ENCODE results near the gene KAT7.
"Not testable (repeated sequence)": the region's sequence is repeated elsewhere in the genome, so short reads cannot be mapped to it uniquely, and the experiment has no call there.

The KAT7 gene

DNA sequence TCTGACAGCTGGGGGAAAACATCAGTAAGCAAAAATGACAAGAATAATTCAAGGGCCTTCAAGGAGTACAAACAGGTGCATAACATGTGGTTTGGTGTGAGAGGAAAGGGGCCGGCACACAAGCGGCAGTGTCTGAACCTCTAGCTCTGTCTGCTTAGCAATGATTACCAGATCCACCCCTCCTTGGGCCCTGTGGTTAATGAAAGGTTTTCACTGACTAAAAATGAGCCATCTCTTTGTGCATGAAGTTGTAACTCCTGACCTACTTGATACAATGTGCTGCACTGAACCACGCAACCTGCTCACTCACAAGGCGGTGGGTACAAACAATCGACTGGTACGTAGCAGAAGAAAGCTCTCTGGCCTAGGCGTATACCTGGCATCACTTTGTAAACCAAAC, 39.7 kb upstream of the KAT7 start:
- Histone ChIP-seq H3K36me3 (ENCODE audit: insufficient read depth, low read length) (no peaks in the 10 kb centered on the region), H3K79me2 (ENCODE audit: control insufficient read depth, insufficient read depth, low read length, unreplicated experiment) (no peaks in the 10 kb centered on the region), H3K4me3 (ENCODE audit: low read depth, low read length) (no peak overlapping the region), H3K27ac (ENCODE audit: low read depth, low read length) (no peak overlapping the region), H3K27me3 (ENCODE audit: insufficient read depth, low read length) (peaks cover 7% of the 10 kb centered on the region; the same call in 1 of the 2 replicates), H3K4me1 (ENCODE audit: control insufficient read depth, insufficient read depth, low read length, unreplicated experiment) (no peaks in the 10 kb centered on the region), H2AFZ (ENCODE audit: low read length, unreplicated experiment) (no peak overlapping the region)

GRCh38 chr17:49749730-49750129, 38.8 kb upstream of the KAT7 start:
- Histone ChIP-seq H3K27me3 (ENCODE audit: insufficient read depth, low read length) (peaks cover 7% of the 10 kb centered on the region; the same call in 1 of the 2 replicates), H3K4me1 (ENCODE audit: control insufficient read depth, insufficient read depth, low read length, unreplicated experiment) (no peaks in the 10 kb centered on the region), H3K79me2 (ENCODE audit: control insufficient read depth, insufficient read depth, low read length, unreplicated experiment) (no peaks in the 10 kb centered on the region), H3K36me3 (ENCODE audit: insufficient read depth, low read length) (no peaks in the 10 kb centered on the region), H2AFZ (ENCODE audit: low read length, unreplicated experiment) (no peak overlapping the region), H3K4me3 (ENCODE audit: low read depth, low read length) (no peak overlapping the region), H3K27ac (ENCODE audit: low read depth, low read length) (no peak overlapping the region)

DNA sequence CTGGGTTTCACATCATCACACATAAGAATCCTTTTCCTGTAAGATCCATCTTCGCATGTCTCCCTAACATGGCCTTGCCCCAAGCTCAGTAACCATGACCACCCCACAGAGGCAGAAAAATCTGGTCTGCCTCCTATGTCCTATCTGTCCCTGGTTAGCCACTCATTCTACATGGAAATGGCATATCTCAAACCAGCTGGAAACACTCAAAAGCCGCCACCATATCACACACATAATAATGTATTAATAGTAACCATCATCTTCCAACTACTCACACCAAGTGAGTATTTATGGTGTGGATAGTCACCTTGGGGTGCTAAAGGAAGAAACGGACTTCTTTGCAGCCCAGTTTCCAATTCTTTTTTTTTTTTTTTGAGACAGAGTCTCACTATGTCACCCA, 36.0 kb upstream of the KAT7 start:
- Histone ChIP-seq H3K79me2 (ENCODE audit: control insufficient read depth, insufficient read depth, low read length, unreplicated experiment) (no peaks in the 10 kb centered on the region), H3K4me1 (ENCODE audit: control insufficient read depth, insufficient read depth, low read length, unreplicated experiment) (no peaks in the 10 kb centered on the region), H3K27ac (ENCODE audit: low read depth, low read length) (no peak overlapping the region), H3K4me3 (ENCODE audit: low read depth, low read length) (no peak overlapping the region), H2AFZ (ENCODE audit: low read length, unreplicated experiment) (no peak overlapping the region), H3K36me3 (ENCODE audit: insufficient read depth, low read length) (no peaks in the 10 kb centered on the region), H3K27me3 (ENCODE audit: insufficient read depth, low read length) (no peaks in the 10 kb centered on the region)

DNA sequence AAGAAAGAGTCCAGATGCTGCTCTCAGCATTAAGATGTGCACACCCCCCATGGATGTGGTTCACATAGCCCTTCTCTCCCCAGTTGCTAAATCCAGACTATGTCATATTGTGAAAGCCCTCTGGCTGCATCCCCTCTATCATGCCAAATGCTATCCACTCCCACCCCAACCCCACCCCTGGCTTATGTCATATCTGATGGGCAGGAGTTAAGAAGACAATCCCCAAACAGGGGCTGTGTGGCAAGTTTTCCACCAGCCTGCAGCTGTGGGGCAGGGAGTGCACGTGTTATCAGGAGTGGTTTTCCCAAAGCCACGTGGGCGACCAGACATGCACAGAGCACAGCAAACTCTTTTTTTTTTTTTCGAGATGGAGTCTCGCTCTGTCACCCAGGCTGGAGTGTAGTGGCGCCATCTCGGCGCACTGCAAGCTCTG, 34.5 kb upstream of the KAT7 start:
- H3K4me1 ChIP-seq (ENCODE audit: control insufficient read depth, insufficient read depth, low read length, unreplicated experiment), result peaks cover 3% of the 10 kb centered on the region
- no peaks in the 10 kb centered on the region for H3K79me2 ChIP-seq (ENCODE audit: control insufficient read depth, insufficient read depth, low read length, unreplicated experiment)
- 0 out of 2 replicates have a peak, but pooled peaks cover under 1% of the 10 kb centered on the region for H3K27me3 ChIP-seq (ENCODE audit: insufficient read depth, low read length)
- H3K4me3 ChIP-seq (ENCODE audit: low read depth, low read length), result no peak overlapping the region
- no peak overlapping the region for H3K27ac ChIP-seq (ENCODE audit: low read depth, low read length)
- H2AFZ ChIP-seq (ENCODE audit: low read length, unreplicated experiment), result no peak overlapping the region
- no peaks in the 10 kb centered on the region for H3K36me3 ChIP-seq (ENCODE audit: insufficient read depth, low read length)

DNA sequence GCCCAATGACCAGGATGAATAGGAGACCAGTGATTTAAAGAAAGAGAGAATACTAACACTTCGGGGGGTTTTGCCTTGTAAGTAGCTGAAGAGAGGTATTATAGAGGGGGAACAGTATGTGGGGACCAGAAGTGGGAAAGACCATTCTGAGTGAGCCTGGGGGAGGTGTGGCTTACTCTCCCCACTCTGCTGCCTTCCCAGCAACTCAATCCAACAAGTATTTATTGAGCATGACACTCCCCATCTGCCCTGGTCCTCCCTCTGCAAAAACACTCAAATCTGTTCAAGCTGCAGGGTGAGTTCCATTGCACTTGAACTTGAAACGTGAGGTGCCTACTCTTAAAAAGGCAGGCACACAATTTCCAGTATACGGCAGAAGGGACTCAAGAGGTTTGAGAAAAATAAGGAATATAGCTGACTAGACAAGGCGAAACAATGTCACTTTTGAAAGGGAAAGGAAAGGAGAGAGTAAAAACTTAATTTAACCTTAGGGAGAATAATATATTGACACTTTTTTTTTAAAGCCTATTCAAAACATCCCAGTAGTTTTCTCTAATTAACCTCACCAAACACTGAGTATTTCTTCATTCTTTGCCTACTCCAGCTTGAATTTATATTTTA, 32.7 kb upstream of the KAT7 start:
- no peak overlapping the region for H2AFZ ChIP-seq (ENCODE audit: low read length, unreplicated experiment)
- peaks cover 3% of the 10 kb centered on the region for H3K4me1 ChIP-seq (ENCODE audit: control insufficient read depth, insufficient read depth, low read length, unreplicated experiment)
- no peaks in the 10 kb centered on the region for H3K36me3 ChIP-seq (ENCODE audit: insufficient read depth, low read length)
- no peaks in the 10 kb centered on the region for H3K79me2 ChIP-seq (ENCODE audit: control insufficient read depth, insufficient read depth, low read length, unreplicated experiment)
- peaks cover 6% of the 10 kb centered on the region; the same call in 1 of the 2 replicates for H3K27me3 ChIP-seq (ENCODE audit: insufficient read depth, low read length)
- no peak overlapping the region for H3K4me3 ChIP-seq (ENCODE audit: low read depth, low read length)
- no peak overlapping the region for H3K27ac ChIP-seq (ENCODE audit: low read depth, low read length)

GRCh38 chr17:49756323-49757150, 31.9 kb upstream of the KAT7 start:
- H3K27ac ChIP-seq (ENCODE audit: low read depth, low read length), result no peak overlapping the region
- no peak overlapping the region for H3K4me3 ChIP-seq (ENCODE audit: low read depth, low read length)
- H2AFZ ChIP-seq (ENCODE audit: low read length, unreplicated experiment), result no peak overlapping the region
- H3K79me2 ChIP-seq (ENCODE audit: control insufficient read depth, insufficient read depth, low read length, unreplicated experiment), result no peaks in the 10 kb centered on the region
- H3K36me3 ChIP-seq (ENCODE audit: insufficient read depth, low read length), result no peaks in the 10 kb centered on the region
- H3K4me1 ChIP-seq (ENCODE audit: control insufficient read depth, insufficient read depth, low read length, unreplicated experiment), result peaks cover 3% of the 10 kb centered on the region
- H3K27me3 ChIP-seq (ENCODE audit: insufficient read depth, low read length), result peaks cover 7% of the 10 kb centered on the region

GRCh38 chr17:49757151-49757777, 31.2 kb upstream of the KAT7 start:
- peaks cover 3% of the 10 kb centered on the region for H3K4me1 ChIP-seq (ENCODE audit: control insufficient read depth, insufficient read depth, low read length, unreplicated experiment)
- no peaks in the 10 kb centered on the region for H3K79me2 ChIP-seq (ENCODE audit: control insufficient read depth, insufficient read depth, low read length, unreplicated experiment)
- H3K4me3 ChIP-seq (ENCODE audit: low read depth, low read length), result no peak overlapping the region
- no peak overlapping the region for H3K27ac ChIP-seq (ENCODE audit: low read depth, low read length)
- H3K36me3 ChIP-seq (ENCODE audit: insufficient read depth, low read length), result no peaks in the 10 kb centered on the region
- peaks cover 14% of the 10 kb centered on the region for H3K27me3 ChIP-seq (ENCODE audit: insufficient read depth, low read length)
- no peak overlapping the region for H2AFZ ChIP-seq (ENCODE audit: low read length, unreplicated experiment)

- not testable (repeated sequence) for H3K4me3 ChIP-seq (ENCODE audit: low read depth, low read length); H3K36me3 ChIP-seq (ENCODE audit: insufficient read depth, low read length); H3K4me1 ChIP-seq (ENCODE audit: control insufficient read depth, insufficient read depth, low read length, unreplicated experiment); H2AFZ ChIP-seq (ENCODE audit: low read length, unreplicated experiment); H3K27ac ChIP-seq (ENCODE audit: low read depth, low read length); H3K79me2 ChIP-seq (ENCODE audit: control insufficient read depth, insufficient read depth, low read length, unreplicated experiment)
- H3K27me3 ChIP-seq (ENCODE audit: insufficient read depth, low read length), result peaks cover 27% of the 10 kb centered on the region
These were observed 29.9 kb upstream of the KAT7 start for GRCh38 chr17:49758464-49759010.

DNA sequence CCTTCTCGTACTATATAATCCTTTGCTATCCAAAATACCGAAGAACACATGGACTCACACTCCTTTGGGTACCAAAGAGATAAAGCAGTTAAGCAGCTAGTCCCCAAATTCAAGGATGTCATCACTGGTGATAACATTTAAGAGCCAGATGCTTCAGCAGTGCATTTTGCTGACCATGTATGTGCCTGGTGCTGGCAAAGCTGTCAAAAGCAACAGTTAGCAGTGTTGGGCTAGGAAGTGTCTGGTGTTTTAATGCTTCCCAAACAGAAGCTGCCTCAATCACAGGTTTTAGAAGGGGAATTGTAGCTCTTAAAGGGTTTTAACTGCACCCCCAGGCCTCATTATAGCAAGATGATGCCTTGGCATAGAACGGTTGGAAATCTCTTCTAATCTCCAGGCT, 29.3 kb upstream of the KAT7 start:
- Histone ChIP-seq H3K4me3 (ENCODE audit: low read depth, low read length) (no peak overlapping the region), H3K36me3 (ENCODE audit: insufficient read depth, low read length) (no peaks in the 10 kb centered on the region), H3K79me2 (ENCODE audit: control insufficient read depth, insufficient read depth, low read length, unreplicated experiment) (no peaks in the 10 kb centered on the region), H3K27ac (ENCODE audit: low read depth, low read length) (no peak overlapping the region), H3K4me1 (ENCODE audit: control insufficient read depth, insufficient read depth, low read length, unreplicated experiment) (peaks cover 3% of the 10 kb centered on the region), H2AFZ (ENCODE audit: low read length, unreplicated experiment) (no peak overlapping the region), H3K27me3 (ENCODE audit: insufficient read depth, low read length) (peaks cover 28% of the 10 kb centered on the region)

GRCh38 chr17:49760296-49760695, 28.2 kb upstream of the KAT7 start:
- Histone ChIP-seq H3K4me1 (ENCODE audit: control insufficient read depth, insufficient read depth, low read length, unreplicated experiment) (peaks cover 3% of the 10 kb centered on the region), H3K27me3 (ENCODE audit: insufficient read depth, low read length) (peaks cover 34% of the 10 kb centered on the region), H2AFZ (ENCODE audit: low read length, unreplicated experiment) (no peak overlapping the region), H3K36me3 (ENCODE audit: insufficient read depth, low read length) (no peaks in the 10 kb centered on the region), H3K27ac (ENCODE audit: low read depth, low read length) (no peak overlapping the region), H3K79me2 (ENCODE audit: control insufficient read depth, insufficient read depth, low read length, unreplicated experiment) (no peaks in the 10 kb centered on the region), H3K4me3 (ENCODE audit: low read depth, low read length) (no peak overlapping the region)
